Left cardiac atrium (tissue), 4 donors: ENCODE results near the gene OR8D4. TPM values are rescaled to one million over a fixed set of nuclear protein-coding genes. Genes with fewer than 3 reads are reported as not detected.
A peak's percentile ranks its signal among the peaks of the same experiment; 100 is the strongest.
"Not testable (repeated sequence)": the region's sequence is repeated elsewhere in the genome, so short reads cannot be mapped to it uniquely, and the experiment has no call there.

Source experiments
- ATAC-seq, 2 donors: fragments of 200-7000 bp; cut with Tn5 transposase; one replicate each; pipeline ENCODE4 v1.9.1; 2020; ENCODE audit warnings: mild to moderate bottlenecking in 2 of 2, moderate library complexity in 2 of 2
- DNase-seq: peaks from one replicate; pipeline ENCODE4 v3.0.0-alpha.2; 2020
- intact Hi-C, 2 donors: fragments of 100-400 bp; cut with DNase I; formaldehyde crosslinking; loops; one replicate each; pipeline versions ENCODE4 v1.14.1 to v1.15.1; 2022 to 2023
- long read RNA-seq: library from polyadenylated mRNA; unstranded; transcript quantifications from one replicate; pipeline ENCODE4 v2.0.0, GENCODE V29; 2021
- total RNA-seq, 2 donors: library from RNA; stranded (reverse); fragmentation: NEBNext Ultra II Directional; extraction: Animal tissue kit (Norgen Biotek cat#: 25700); gene quantifications; one replicate each; pipeline ENCODE4 v1.2.1, GENCODE V29; 2021
- donor health status: DM: no; HTN: yes; CAD: no.
- donor health status: DM: no; HTN: yes; CAD: no; lungs with severe emphysema.
- donor health status: DM: yes; HTN: yes; CAD: no.
- donor health status: Dilated cardiomyopathy.

The OR8D4 gene
- under 1 TPM in 1 of 2 donors, not detected in 1; 0.37 TPM for total RNA-seq
- long read RNA-seq: 0 reads

- ATAC-seq (no peak), DNase-seq (no peak)
- intact Hi-C loops: no loop called here
These were observed at the start of gene OR8D4 for GRCh38 chr11:123901867-123902266. Gene OR8D4 (plus strand): TSS chr11:123902167. CDS start chr11:123906432, 4,265 bp downstream.

DNA sequence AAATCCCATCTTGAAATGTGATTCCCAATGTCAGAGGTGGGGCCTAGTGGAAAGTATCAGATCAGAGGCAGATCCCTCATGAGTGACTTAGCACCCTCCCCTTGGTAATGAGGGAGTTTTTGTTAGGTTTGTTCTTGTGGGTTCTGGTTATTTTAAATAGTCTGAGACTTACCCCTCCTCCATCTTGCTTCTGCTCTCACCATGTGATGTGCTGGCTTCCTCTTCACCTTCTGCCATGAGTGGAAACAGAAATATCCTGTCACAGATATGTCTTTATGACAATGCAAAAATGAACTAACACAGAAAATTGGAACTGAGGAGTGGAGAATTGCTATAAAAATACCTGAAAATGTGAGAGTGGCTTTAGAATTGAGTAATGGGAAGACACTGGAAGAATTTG is 49.6 kb upstream of the OR8D4 start:
- intact Hi-C loops: no loop called here
- DNase-seq: no peak
- ATAC-seq: no peak

GRCh38 chr11:123853038-123853437 is 48.9 kb upstream of the OR8D4 start:
- no peak for ATAC-seq
- DNase-seq: no peak
- intact Hi-C loops: no loop called here

- intact Hi-C loops: no loop called here
- DNase-seq: no peak
- ATAC-seq: no peak
These were observed 45.5 kb upstream of the OR8D4 start for GRCh38 chr11:123856444-123856843.

DNA sequence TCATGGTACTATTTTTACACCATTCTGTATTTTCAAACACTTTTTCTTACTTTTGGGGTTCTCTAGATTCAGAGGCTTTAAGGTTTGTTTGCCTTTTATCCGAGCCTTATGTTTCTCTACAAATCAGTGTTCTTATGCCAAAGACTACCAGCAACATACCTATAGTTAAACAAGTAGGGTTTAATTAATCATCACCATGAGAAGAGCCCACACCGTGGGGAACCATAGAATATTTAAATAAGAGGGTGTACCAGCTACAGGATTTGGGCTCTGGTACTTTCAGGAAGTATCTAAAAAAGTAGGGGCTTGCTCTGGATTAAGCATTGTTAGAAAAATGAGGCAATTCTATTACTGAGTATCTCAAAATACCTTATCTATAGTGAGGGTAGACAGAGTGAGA is 42.2 kb upstream of the OR8D4 start:
- intact Hi-C loops: no loop called here
- DNase-seq: no peak
- no peak for ATAC-seq

- ATAC-seq, intact Hi-C loops: not testable (repeated sequence)
These were observed 36.7 kb upstream of the OR8D4 start for GRCh38 chr11:123865293-123865692.

DNA sequence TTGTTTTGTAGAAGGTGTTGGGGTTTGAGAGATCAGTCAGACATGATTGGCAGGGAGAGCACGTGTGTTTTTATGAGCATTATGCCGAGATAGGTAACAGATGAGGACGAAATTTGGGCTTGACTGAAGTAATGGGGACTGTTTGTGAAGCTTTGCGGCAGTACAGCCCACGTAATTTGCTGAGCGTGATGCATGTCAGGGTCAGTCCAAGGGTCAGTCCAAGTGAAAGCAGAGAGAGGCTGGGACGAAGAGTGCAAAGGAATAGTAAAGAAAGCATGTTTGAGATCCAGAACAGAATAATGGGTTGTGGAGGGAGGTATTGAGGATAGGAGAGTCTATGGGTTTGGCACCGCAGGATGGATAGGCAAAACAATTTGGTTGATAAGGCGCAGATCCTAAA is 34.2 kb upstream of the OR8D4 start:
- intact Hi-C loops, DNase-seq, ATAC-seq: not testable (repeated sequence)

More at GRCh38 chr11:123865293-123865692, 36.7 kb upstream of the OR8D4 start:
- DNase-seq: not testable (repeated sequence)

DNA sequence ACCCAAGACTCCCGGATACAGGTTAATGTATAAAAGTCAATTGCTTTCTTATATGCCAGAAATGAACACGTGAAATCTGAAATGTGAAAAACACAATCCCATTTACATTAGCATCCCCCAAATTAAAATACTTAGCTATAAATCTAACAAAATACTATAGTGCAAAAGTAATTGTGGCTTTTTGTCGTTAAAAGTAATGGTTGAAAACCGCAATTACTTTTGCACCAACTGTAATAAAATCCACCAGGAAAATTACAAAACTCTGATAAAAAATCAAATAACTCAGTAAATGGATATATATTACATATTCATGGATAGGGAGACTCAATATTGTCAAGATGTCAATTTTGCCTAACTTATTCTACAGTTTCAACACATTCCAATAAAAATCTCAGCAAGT is 21.1 kb upstream of the OR8D4 start:
- no peak for ATAC-seq
- intact Hi-C loops: no loop called here
- DNase-seq: no peak

DNA sequence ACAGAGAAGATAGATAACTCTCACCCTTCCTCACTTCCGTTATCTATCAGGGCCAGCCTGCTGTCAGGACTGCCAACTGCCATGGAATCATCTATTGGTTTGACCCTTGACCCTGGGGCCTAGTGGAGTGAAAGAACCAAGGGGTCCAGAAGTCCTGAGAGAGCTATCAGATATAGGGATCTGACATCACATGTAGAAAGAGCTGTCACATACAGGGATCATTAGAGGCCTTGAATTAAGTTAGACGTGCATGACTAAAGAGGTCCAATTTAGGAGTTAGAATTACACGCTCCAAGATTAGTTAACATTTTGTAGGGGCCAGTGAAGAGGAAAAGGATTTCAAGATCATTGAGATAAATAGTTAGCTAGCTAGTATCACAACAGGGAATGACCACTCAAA is 16.4 kb upstream of the OR8D4 start, which contains the start of gene TMEM225:
TMEM225 (minus strand) TSS at position 101 of the 400 bp plus-strand sequence. CDS start 245 bp downstream, outside the sequence.
- intact Hi-C loops: no loop called here
- DNase-seq (no peak), ATAC-seq (no peak)

DNA sequence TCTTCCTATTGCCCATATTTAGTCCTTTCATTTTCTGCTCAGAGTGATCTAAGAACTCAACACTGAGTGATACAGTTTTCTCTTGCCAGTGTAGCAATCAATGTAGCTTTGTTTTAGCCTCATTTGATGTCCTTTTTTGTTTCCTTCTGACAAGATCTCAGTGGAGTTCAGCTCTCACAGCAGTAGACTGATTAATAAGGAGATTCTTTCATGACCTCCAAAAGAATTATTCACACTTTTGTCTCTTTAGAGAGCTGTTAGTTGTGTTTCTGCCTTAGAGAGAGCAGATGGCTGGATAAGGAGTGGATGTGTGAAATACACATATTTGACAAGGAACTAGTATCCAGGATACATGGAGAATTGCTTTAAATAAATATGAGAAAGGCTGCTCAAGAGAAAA is 9.9 kb upstream of the OR8D4 start:
- intact Hi-C loops: no loop called here
- no peak for ATAC-seq
- no peak for DNase-seq

DNA sequence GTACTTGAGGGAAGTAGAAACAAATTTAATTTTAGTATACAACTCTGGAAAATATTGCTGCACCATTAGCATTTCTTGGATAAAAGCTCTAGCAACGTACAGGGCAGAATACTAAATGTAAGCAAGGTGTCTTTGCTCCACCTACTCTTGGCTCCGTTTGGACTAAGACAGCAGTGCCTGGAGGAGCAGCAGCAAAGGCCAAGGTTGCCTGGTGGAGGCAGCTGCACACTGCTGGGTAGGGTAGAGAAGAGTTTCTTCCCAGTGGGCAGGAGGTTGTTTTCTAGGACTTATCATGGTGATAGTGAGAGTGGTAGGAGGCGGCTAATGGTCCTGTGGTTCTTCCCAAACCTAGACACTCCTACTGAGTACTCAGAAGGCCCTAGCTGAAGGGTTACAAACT is 2.2 kb upstream of the OR8D4 start:
- intact Hi-C loops: no loop called here
- ATAC-seq: no peak
- DNase-seq: no peak

GRCh38 chr11:123903932-123904331 is 2.0 kb downstream of the OR8D4 start:
- DNase-seq: no peak
- intact Hi-C loops: no loop called here
- no peak for ATAC-seq

- ATAC-seq (no peak), DNase-seq (no peak)
- intact Hi-C loops: no loop called here
These were observed 3.0 kb downstream of the OR8D4 start for GRCh38 chr11:123904932-123905331.

- no peak for ATAC-seq
- intact Hi-C loops: no loop called here
- no peak for DNase-seq
These were observed 3.9 kb downstream of the OR8D4 start for GRCh38 chr11:123905826-123906225.

DNA sequence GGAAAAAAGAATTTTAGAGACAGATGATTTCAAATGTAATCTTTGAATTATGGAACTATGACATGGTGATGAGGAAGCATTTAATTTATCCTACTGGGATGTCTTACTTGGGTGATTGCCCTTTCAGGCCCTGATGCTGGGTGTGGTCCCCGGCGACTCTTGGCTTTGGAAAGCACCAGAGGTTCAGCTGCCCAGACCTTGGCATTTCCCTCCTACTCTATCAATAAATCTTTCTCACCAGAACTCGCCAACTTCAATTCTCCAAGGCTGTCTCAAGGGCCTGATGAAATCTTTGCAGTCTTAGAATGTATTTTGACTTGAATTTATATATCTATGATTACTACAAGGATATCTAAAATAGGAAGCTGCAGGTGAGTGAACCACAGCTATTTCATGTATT is 19.0 kb downstream of the OR8D4 start:
- no peak for ATAC-seq
- intact Hi-C loops: no loop called here
- DNase-seq: peak; percentile 23

DNA sequence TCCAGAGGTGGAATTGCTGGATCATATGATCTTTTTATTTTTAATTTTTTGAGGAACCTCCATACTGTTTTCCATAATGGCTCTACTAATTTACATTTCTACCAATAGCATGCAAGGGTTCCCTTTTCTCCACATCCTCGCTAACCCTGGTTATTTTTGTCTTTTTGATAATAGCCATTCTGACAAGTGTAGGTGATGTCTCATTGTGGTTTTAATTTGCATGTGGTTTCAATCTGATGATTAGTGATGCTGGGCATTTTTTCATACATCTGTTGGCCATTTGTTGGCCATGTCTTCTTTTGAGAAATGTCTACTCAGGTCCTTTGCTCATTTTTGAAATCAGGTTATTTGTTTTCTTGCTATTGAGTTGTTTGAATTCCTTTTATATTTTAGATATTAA is 22.1 kb downstream of the OR8D4 start:
- no peak for ATAC-seq
- intact Hi-C loops: no loop called here

GRCh38 chr11:123939317-123939716 is 37.4 kb downstream of the OR8D4 start, which contains the start of gene OR4D5:
Gene OR4D5 (plus strand): TSS chr11:123939617. CDS start chr11:123939617, 0 bp downstream.
- intact Hi-C loops: no loop called here
- DNase-seq: no peak

More for the DNA sequence above, 22.1 kb downstream of the OR8D4 start:
- no peak for DNase-seq

DNA sequence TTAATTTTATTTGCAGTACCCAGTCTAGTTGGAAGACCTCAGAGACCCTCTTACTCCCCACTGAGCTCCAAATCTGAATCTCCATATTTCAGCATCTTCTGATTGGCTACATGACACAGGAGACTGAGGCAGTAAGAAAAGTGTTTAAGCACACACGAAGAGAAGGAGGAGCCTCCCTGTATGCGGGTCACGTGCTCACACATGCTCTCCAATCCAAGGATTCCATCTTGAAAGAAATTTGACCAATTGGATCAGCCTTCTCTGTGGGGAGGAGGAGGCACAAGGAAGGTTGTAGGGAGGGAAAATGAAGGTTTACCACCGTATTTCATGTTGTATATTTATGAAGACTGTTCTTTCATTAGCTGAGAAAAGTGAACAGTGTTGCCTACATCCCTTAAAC is 40.4 kb downstream of the OR8D4 start:
- no peak for ATAC-seq
- no peak for DNase-seq
- intact Hi-C loops: no loop called here

More at GRCh38 chr11:123939317-123939716, 37.4 kb downstream of the OR8D4 start, which contains the start of gene OR4D5:
- ATAC-seq: no peak

DNA sequence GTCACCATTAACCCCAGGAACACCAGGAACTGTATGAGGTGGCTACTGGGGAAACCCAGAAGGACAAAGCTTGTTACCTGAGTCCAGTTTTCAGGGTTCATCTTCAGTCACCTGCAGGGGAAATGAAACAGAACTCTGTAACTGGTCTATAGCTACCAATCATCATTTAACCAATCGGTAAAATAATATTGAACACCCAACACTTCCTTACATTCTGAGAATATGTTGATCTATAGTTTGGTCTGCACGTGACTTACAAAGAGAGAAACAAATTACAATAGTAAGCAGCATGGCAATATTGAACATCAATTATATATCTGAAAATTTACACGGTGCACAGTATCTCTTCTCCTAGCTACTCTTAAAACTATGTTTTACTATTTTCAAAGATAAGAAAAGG is 41.8 kb downstream of the OR8D4 start, which contains the start of gene OR6T1:
OR6T1 (minus strand) TSS at position 101 of the 400 bp plus-strand sequence; CDS start at position 101, 0 bp downstream.
- intact Hi-C loops: no loop called here
- ATAC-seq (no peak), DNase-seq (no peak)

GRCh38 chr11:123945132-123945531 is 43.2 kb downstream of the OR8D4 start:
- intact Hi-C loops: no loop called here
- DNase-seq (no peak), ATAC-seq (no peak)

DNA sequence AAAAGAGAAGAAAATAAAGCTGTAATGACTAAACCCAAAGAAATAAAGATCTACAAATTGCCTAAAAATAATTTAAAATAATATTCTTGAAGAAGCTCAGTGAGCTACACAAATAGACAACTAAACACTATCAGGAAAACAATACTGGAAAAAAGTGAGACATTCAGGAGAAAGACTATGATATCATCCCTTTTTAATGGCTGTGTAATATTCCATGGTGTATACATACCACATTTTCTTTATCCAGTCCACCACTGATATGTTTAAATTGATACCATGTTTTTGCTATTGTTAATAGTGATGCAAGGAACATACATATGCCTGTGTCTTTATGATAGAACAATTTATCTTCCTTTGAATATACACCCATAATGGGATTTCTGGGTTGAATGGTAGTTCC is 54.8 kb downstream of the OR8D4 start:
- ATAC-seq (no peak), DNase-seq (no peak)
- intact Hi-C loops: no loop called here
